Measurements from ENCODE around the gene NUP62.

NUP62 gene

GRCh38 chr19:49871349-49871985 is 57.8 kb downstream of the NUP62 start:
- no peak overlapping the region for H3K27ac ChIP-seq (ENCODE audit: low read depth, low read length)
- no peak overlapping the region for H3K9ac ChIP-seq (ENCODE audit: low read depth, low read length)
- no peaks in the 10 kb centered on the region for H3K9me3 ChIP-seq (ENCODE audit: control insufficient read depth, insufficient read depth, low read length)
- H3K36me3 ChIP-seq (ENCODE audit: control insufficient read depth, insufficient read depth, low read length) = peaks cover 5% of the 10 kb centered on the region; the same call in 1 of the 2 replicates
- H3K4me1 ChIP-seq (ENCODE audit: control insufficient read depth, insufficient read depth, low read length) = peaks cover 13% of the 10 kb centered on the region
- no peaks in the 10 kb centered on the region for H3K27me3 ChIP-seq (ENCODE audit: control insufficient read depth, insufficient read depth, low read length)
- H3K4me3 ChIP-seq (ENCODE audit: low read depth, low read length) = no peak overlapping the region

- H3K4me3 ChIP-seq (ENCODE audit: low read depth, low read length) = peak overlapping the region; percentile 65
- peaks cover 17% of the 10 kb centered on the region for H3K4me1 ChIP-seq (ENCODE audit: control insufficient read depth, insufficient read depth, low read length)
- peak overlapping the region; percentile 87 for H3K27ac ChIP-seq (ENCODE audit: low read depth, low read length)
- H3K9ac ChIP-seq (ENCODE audit: low read depth, low read length) = 0 out of 2 replicates have a peak overlapping the region, but pooled peaks have one; percentile 64
- peaks cover 5% of the 10 kb centered on the region; the same call in 1 of the 2 replicates for H3K36me3 ChIP-seq (ENCODE audit: control insufficient read depth, insufficient read depth, low read length)
- no peaks in the 10 kb centered on the region for H3K9me3 ChIP-seq (ENCODE audit: control insufficient read depth, insufficient read depth, low read length)
- no peaks in the 10 kb centered on the region for H3K27me3 ChIP-seq (ENCODE audit: control insufficient read depth, insufficient read depth, low read length)
Measured at GRCh38 chr19:49870309-49870901, 58.9 kb downstream of the NUP62 start.

GRCh38 chr19:49869484-49870308 is 59.6 kb downstream of the NUP62 start:
- Histone ChIP-seq H3K4me3 (ENCODE audit: low read depth, low read length) (peak overlapping the region; percentile 65), H3K4me1 (ENCODE audit: control insufficient read depth, insufficient read depth, low read length) (peaks cover 15% of the 10 kb centered on the region), H3K9ac (ENCODE audit: low read depth, low read length) (peak overlapping the region; percentile 64), H3K9me3 (ENCODE audit: control insufficient read depth, insufficient read depth, low read length) (no peaks in the 10 kb centered on the region), H3K27ac (ENCODE audit: low read depth, low read length) (peak overlapping the region; percentile 87), H3K36me3 (ENCODE audit: control insufficient read depth, insufficient read depth, low read length) (peaks cover 10% of the 10 kb centered on the region), H3K27me3 (ENCODE audit: control insufficient read depth, insufficient read depth, low read length) (no peaks in the 10 kb centered on the region)

- H3K4me3 ChIP-seq (ENCODE audit: low read depth, low read length) = peak overlapping the region; percentile 57
- peak overlapping the region; percentile 63 for H3K27ac ChIP-seq (ENCODE audit: low read depth, low read length)
- no peaks in the 10 kb centered on the region for H3K27me3 ChIP-seq (ENCODE audit: control insufficient read depth, insufficient read depth, low read length)
- H3K4me1 ChIP-seq (ENCODE audit: control insufficient read depth, insufficient read depth, low read length) = peaks cover 15% of the 10 kb centered on the region
- H3K9me3 ChIP-seq (ENCODE audit: control insufficient read depth, insufficient read depth, low read length) = no peaks in the 10 kb centered on the region
- H3K36me3 ChIP-seq (ENCODE audit: control insufficient read depth, insufficient read depth, low read length) = peaks cover 16% of the 10 kb centered on the region
- no peak overlapping the region for H3K9ac ChIP-seq (ENCODE audit: low read depth, low read length)
Measured at GRCh38 chr19:49869009-49869483, 60.3 kb downstream of the NUP62 start.

- H3K27me3 ChIP-seq (ENCODE audit: control insufficient read depth, insufficient read depth, low read length) = no peaks in the 10 kb centered on the region
- H3K27ac ChIP-seq (ENCODE audit: low read depth, low read length) = peak within 1 kb of the TSS; percentile 96
- H3K36me3 ChIP-seq (ENCODE audit: control insufficient read depth, insufficient read depth, low read length) = peaks cover 33% of the 10 kb centered on the region
- peaks cover 15% of the 10 kb centered on the region for H3K4me1 ChIP-seq (ENCODE audit: control insufficient read depth, insufficient read depth, low read length)
- H3K9me3 ChIP-seq (ENCODE audit: control insufficient read depth, insufficient read depth, low read length) = no peaks in the 10 kb centered on the region
- H3K9ac ChIP-seq (ENCODE audit: low read depth, low read length) = peak within 1 kb of the TSS; percentile 84
- H3K4me3 ChIP-seq (ENCODE audit: low read depth, low read length) = peak within 1 kb of the TSS; percentile 99
Measured at GRCh38 chr19:49866933-49867782, 62.1 kb downstream of the NUP62 start, which contains the start of gene PNKP. PNKP (minus strand) TSS chr19:49867576; CDS start chr19:49867204, 372 bp downstream.

GRCh38 chr19:49864890-49865289 is 64.4 kb downstream of the NUP62 start:
- Histone ChIP-seq H3K36me3 (ENCODE audit: control insufficient read depth, insufficient read depth, low read length) (peaks cover 47% of the 10 kb centered on the region), H3K27me3 (ENCODE audit: control insufficient read depth, insufficient read depth, low read length) (no peaks in the 10 kb centered on the region), H3K9me3 (ENCODE audit: control insufficient read depth, insufficient read depth, low read length) (no peaks in the 10 kb centered on the region), H3K9ac (ENCODE audit: low read depth, low read length) (no peak overlapping the region), H3K4me3 (ENCODE audit: low read depth, low read length) (no peak overlapping the region), H3K4me1 (ENCODE audit: control insufficient read depth, insufficient read depth, low read length) (peaks cover 14% of the 10 kb centered on the region), H3K27ac (ENCODE audit: low read depth, low read length) (peak overlapping the region; percentile 5)

- H3K4me3 ChIP-seq (ENCODE audit: low read depth, low read length) = no peak overlapping the region
- H3K9ac ChIP-seq (ENCODE audit: low read depth, low read length) = no peak overlapping the region
- no peaks in the 10 kb centered on the region for H3K27me3 ChIP-seq (ENCODE audit: control insufficient read depth, insufficient read depth, low read length)
- H3K27ac ChIP-seq (ENCODE audit: low read depth, low read length) = no peak overlapping the region
- H3K36me3 ChIP-seq (ENCODE audit: control insufficient read depth, insufficient read depth, low read length) = peaks cover 54% of the 10 kb centered on the region
- H3K4me1 ChIP-seq (ENCODE audit: control insufficient read depth, insufficient read depth, low read length) = peaks cover 14% of the 10 kb centered on the region
- no peaks in the 10 kb centered on the region for H3K9me3 ChIP-seq (ENCODE audit: control insufficient read depth, insufficient read depth, low read length)
Measured at GRCh38 chr19:49863935-49864320, 65.4 kb downstream of the NUP62 start.

GRCh38 chr19:49863254-49863934 is 65.9 kb downstream of the NUP62 start:
- H3K9ac ChIP-seq (ENCODE audit: low read depth, low read length) = no peak overlapping the region
- H3K36me3 ChIP-seq (ENCODE audit: control insufficient read depth, insufficient read depth, low read length) = peaks cover 60% of the 10 kb centered on the region
- no peak overlapping the region for H3K27ac ChIP-seq (ENCODE audit: low read depth, low read length)
- H3K4me1 ChIP-seq (ENCODE audit: control insufficient read depth, insufficient read depth, low read length) = peaks cover 14% of the 10 kb centered on the region
- no peaks in the 10 kb centered on the region for H3K27me3 ChIP-seq (ENCODE audit: control insufficient read depth, insufficient read depth, low read length)
- no peaks in the 10 kb centered on the region for H3K9me3 ChIP-seq (ENCODE audit: control insufficient read depth, insufficient read depth, low read length)
- H3K4me3 ChIP-seq (ENCODE audit: low read depth, low read length) = no peak overlapping the region

GRCh38 chr19:49862391-49863253 is 66.7 kb downstream of the NUP62 start:
- H3K27me3 ChIP-seq (ENCODE audit: control insufficient read depth, insufficient read depth, low read length) = no peaks in the 10 kb centered on the region
- H3K9ac ChIP-seq (ENCODE audit: low read depth, low read length) = no peak overlapping the region
- no peaks in the 10 kb centered on the region for H3K9me3 ChIP-seq (ENCODE audit: control insufficient read depth, insufficient read depth, low read length)
- H3K36me3 ChIP-seq (ENCODE audit: control insufficient read depth, insufficient read depth, low read length) = peaks cover 67% of the 10 kb centered on the region
- peaks cover 14% of the 10 kb centered on the region for H3K4me1 ChIP-seq (ENCODE audit: control insufficient read depth, insufficient read depth, low read length)
- H3K4me3 ChIP-seq (ENCODE audit: low read depth, low read length) = no peak overlapping the region
- H3K27ac ChIP-seq (ENCODE audit: low read depth, low read length) = no peak overlapping the region

All from HUES48 (cell line).